ENCODE measurements around the gene KIAA1671.

DNA sequence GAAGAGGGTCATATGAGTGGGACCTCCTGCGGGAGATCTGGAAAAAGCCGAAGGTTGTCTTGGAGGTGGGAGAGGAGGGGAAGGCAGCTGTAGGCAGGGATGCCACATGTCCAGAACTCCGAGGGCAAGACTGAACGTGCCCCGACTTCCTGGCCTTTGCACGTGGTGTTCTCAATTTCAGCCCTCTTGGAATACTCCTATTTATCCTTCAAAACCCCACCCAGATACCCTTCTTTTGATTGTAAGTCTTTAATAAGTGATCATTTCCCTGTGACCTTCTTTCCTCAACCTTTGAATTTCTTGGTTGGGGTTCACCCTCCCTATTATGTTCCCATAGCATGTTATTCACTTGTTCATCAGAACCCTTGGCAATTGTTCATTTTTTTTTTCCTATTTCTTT, 151.9 kb downstream of the KIAA1671 start:
- TF ChIP-seq POLR2A (IDR thresholded peaks at IDR 0.05) (no peak), POLR2AphosphoS5 (IDR thresholded peaks at IDR 0.05) (no peak)
- TF ChIP-seq, protein P1, sequence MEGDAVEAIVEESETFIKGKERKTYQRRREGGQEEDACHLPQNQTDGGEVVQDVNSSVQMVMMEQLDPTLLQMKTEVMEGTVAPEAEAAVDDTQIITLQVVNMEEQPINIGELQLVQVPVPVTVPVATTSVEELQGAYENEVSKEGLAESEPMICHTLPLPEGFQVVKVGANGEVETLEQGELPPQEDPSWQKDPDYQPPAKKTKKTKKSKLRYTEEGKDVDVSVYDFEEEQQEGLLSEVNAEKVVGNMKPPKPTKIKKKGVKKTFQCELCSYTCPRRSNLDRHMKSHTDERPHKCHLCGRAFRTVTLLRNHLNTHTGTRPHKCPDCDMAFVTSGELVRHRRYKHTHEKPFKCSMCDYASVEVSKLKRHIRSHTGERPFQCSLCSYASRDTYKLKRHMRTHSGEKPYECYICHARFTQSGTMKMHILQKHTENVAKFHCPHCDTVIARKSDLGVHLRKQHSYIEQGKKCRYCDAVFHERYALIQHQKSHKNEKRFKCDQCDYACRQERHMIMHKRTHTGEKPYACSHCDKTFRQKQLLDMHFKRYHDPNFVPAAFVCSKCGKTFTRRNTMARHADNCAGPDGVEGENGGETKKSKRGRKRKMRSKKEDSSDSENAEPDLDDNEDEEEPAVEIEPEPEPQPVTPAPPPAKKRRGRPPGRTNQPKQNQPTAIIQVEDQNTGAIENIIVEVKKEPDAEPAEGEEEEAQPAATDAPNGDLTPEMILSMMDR (IDR thresholded peaks at IDR 0.05): no peak

Data from gastroesophageal sphincter (tissue), 3 donors.